WTC11 (cell line): ENCODE measurements around the gene SPSB4. TPM values are rescaled to one million over a fixed set of nuclear protein-coding genes. Genes with fewer than 3 reads are reported as not detected.

Source experiments
- ATAC-seq: fragments of 200-7000 bp; cut with Tn5 transposase; 2 replicates; pipeline ENCODE4 v1.10.0; 2021; ENCODE audit warnings: mild to moderate bottlenecking, moderate library complexity
- CTCF ChIA-PET: fragments of 300-600 bp; sonication (Branson Sonifier 250); formaldehyde crosslinking; loops from one replicate; lab custom pipeline; 2021; ENCODE audit warnings: antibody characterized with exemption; lab: Charles Lee
- POLR2A ChIA-PET: fragments of 350-600 bp; sonication (Branson Sonifier 250); formaldehyde crosslinking; loops from one replicate; lab custom pipeline; 2021; ENCODE audit warnings: antibody characterized with exemption; lab: Charles Lee
- DNase-seq: peaks from one replicate; pipeline ENCODE4 v3.0.0; 2021; ENCODE audit warnings: low spot score
- H3K27ac Mint-ChIP-seq: 2 replicates; pipeline ENCODE4 v1.8.0; 2021; ENCODE audit warnings: mixed read lengths
- H3K27me3 Mint-ChIP-seq: 2 replicates; pipeline ENCODE4 v1.8.0; 2021; ENCODE audit warnings: low read depth, mild to moderate bottlenecking, moderate library complexity, mixed read lengths
- H3K36me3 Mint-ChIP-seq: 2 replicates; pipeline ENCODE4 v1.8.0; 2021; ENCODE audit warnings: mixed read lengths
- H3K4me1 Mint-ChIP-seq: 2 replicates; pipeline ENCODE4 v1.8.0; 2022; ENCODE audit warnings: mixed read lengths
- H3K4me3 Mint-ChIP-seq: 2 replicates; pipeline ENCODE4 v1.8.0; 2021; ENCODE audit warnings: mild to moderate bottlenecking, moderate library complexity, mixed read lengths
- H3K9me3 Mint-ChIP-seq: 2 replicates; pipeline ENCODE4 v1.8.0; 2021; ENCODE audit warnings: mixed read lengths
- ATF1 ChIP-seq: sonication (generic); formaldehyde crosslinking; IDR thresholded peaks from 2 replicates; pipeline ENCODE4 v1.8.1; 2023; ENCODE audit warnings: mild to moderate bottlenecking, moderate library complexity, missing genetic modification reagents
- FOXJ3 ChIP-seq: sonication (generic); formaldehyde crosslinking; IDR thresholded peaks from 2 replicates; pipeline ENCODE4 v1.9.0; 2021; ENCODE audit warnings: missing genetic modification reagents, mild to moderate bottlenecking, borderline replicate concordance
- GABPB1 ChIP-seq: sonication (generic); formaldehyde crosslinking; IDR thresholded peaks from 2 replicates; pipeline ENCODE4 v1.8.1; 2023; ENCODE audit warnings: mild to moderate bottlenecking, missing genetic modification reagents
- JAZF1 ChIP-seq: fragments of 250-450 bp; sonication (Bioruptor Pico); IDR thresholded peaks from 2 replicates; pipeline ENCODE4 v1.9.0; 2021; ENCODE audit warnings: moderate library complexity, mild to moderate bottlenecking, inconsistent platforms
- MXD4 ChIP-seq: fragments of 250-450 bp; sonication (Bioruptor Pico); IDR thresholded peaks from 2 replicates; pipeline ENCODE4 v1.8.0; 2021; ENCODE audit warnings: mild to moderate bottlenecking, moderate library complexity, borderline replicate concordance
- NFE2L1 ChIP-seq: sonication (generic); formaldehyde crosslinking; IDR thresholded peaks from 2 replicates; pipeline ENCODE4 v1.8.1; 2023; ENCODE audit warnings: missing genetic modification reagents
- NR2C2 ChIP-seq: sonication (generic); formaldehyde crosslinking; IDR thresholded peaks from 2 replicates; pipeline ENCODE4 v1.8.0; 2022; ENCODE audit warnings: mild to moderate bottlenecking, missing genetic modification reagents
- NR3C1 ChIP-seq: sonication (generic); formaldehyde crosslinking; conservative IDR thresholded peaks from 2 replicates; pipeline ENCODE4 v1.8.1; 2023; ENCODE audit warnings: low read depth, mild to moderate bottlenecking, missing genetic modification reagents
- RELA ChIP-seq: sonication (generic); formaldehyde crosslinking; IDR thresholded peaks from 2 replicates; pipeline ENCODE4 v1.8.1; 2022; ENCODE audit warnings: missing genetic modification reagents, mild to moderate bottlenecking, borderline replicate concordance
- TEAD1 ChIP-seq: sonication (generic); formaldehyde crosslinking; IDR thresholded peaks from 2 replicates; pipeline ENCODE4 v1.8.0; 2022; ENCODE audit warnings: mild to moderate bottlenecking, missing genetic modification reagents
- ZNF121 ChIP-seq: sonication (generic); formaldehyde crosslinking; IDR thresholded peaks from 2 replicates; pipeline ENCODE4 v1.8.0; 2023; ENCODE audit warnings: missing genetic modification reagents
- ZNF317 ChIP-seq: sonication (generic); formaldehyde crosslinking; IDR thresholded peaks from 2 replicates; pipeline ENCODE4 v1.8.1; 2023; ENCODE audit warnings: low read depth, mild to moderate bottlenecking, moderate library complexity, missing genetic modification reagents, borderline replicate concordance
- ZNF396 ChIP-seq: fragments of 250-450 bp; sonication (Bioruptor Pico); IDR thresholded peaks from 2 replicates; pipeline ENCODE4 v1.8.0; 2021; ENCODE audit warnings: mild to moderate bottlenecking, moderate library complexity, borderline replicate concordance
- ZNF423 ChIP-seq: fragments of 250-450 bp; sonication (Bioruptor Pico); IDR thresholded peaks from 2 replicates; pipeline ENCODE4 v2.1.2; 2022; ENCODE audit warnings: mild to moderate bottlenecking, moderate library complexity
- ZNF671 ChIP-seq: fragments of 250-450 bp; sonication (Bioruptor Pico); IDR thresholded peaks from 2 replicates; pipeline ENCODE4 v1.8.0; 2021; ENCODE audit warnings: mild to moderate bottlenecking
- total RNA-seq: library from RNA; stranded (reverse); gene quantifications from 3 replicates; pipeline ENCODE4 v1.2.3, GENCODE V29; 2021
- TF ChIP-seq, protein P1 (sequence below): sonication (generic); formaldehyde crosslinking; IDR thresholded peaks from 2 replicates; pipeline ENCODE4 v1.8.1; 2022; ENCODE audit warnings: missing genetic modification reagents, borderline replicate concordance
- TF ChIP-seq, protein P2 (sequence below): sonication (generic); formaldehyde crosslinking; conservative IDR thresholded peaks from 2 replicates; pipeline ENCODE4 v1.8.1; 2023; ENCODE audit warnings: mild to moderate bottlenecking, low read depth, missing genetic modification reagents, moderate library complexity
- TF ChIP-seq, protein P3 (sequence below): sonication (generic); formaldehyde crosslinking; IDR thresholded peaks from 2 replicates; pipeline ENCODE4 v1.8.1; 2022; ENCODE audit warnings: low read depth, missing genetic modification reagents, borderline replicate concordance
- TF ChIP-seq, protein P4 (sequence below): fragments of 250-450 bp; sonication (Bioruptor Pico); conservative IDR thresholded peaks from 2 replicates; pipeline ENCODE4 v1.9.0; 2021; ENCODE audit warnings: mild to moderate bottlenecking
- TF ChIP-seq, protein P5 (sequence below): sonication (generic); formaldehyde crosslinking; conservative IDR thresholded peaks from 2 replicates; pipeline ENCODE4 v1.8.1; 2022; ENCODE audit warnings: mild to moderate bottlenecking, missing genetic modification reagents
- TF ChIP-seq, protein P6 (sequence below): sonication (generic); formaldehyde crosslinking; IDR thresholded peaks from 2 replicates; pipeline ENCODE4 v1.8.0; 2023; ENCODE audit warnings: missing genetic modification reagents
- TF ChIP-seq, protein P7 (sequence below): fragments of 250-450 bp; sonication (Bioruptor Pico); IDR thresholded peaks from 2 replicates; pipeline ENCODE4 v1.9.0; 2021; ENCODE audit warnings: moderate library complexity, mild to moderate bottlenecking, inconsistent platforms, borderline replicate concordance
- TF ChIP-seq, protein P8 (sequence below): sonication (generic); formaldehyde crosslinking; IDR thresholded peaks from 2 replicates; pipeline ENCODE4 v1.8.0; 2022; ENCODE audit warnings: mild to moderate bottlenecking, missing genetic modification reagents
- TF ChIP-seq, protein P9 (sequence below): sonication (generic); formaldehyde crosslinking; IDR thresholded peaks from 2 replicates; pipeline ENCODE4 v1.8.0; 2022; ENCODE audit warnings: mild to moderate bottlenecking, missing genetic modification reagents

The SPSB4 gene
- total RNA-seq, 1 experiment from 2014 or later, result 19.7 TPM

DNA sequence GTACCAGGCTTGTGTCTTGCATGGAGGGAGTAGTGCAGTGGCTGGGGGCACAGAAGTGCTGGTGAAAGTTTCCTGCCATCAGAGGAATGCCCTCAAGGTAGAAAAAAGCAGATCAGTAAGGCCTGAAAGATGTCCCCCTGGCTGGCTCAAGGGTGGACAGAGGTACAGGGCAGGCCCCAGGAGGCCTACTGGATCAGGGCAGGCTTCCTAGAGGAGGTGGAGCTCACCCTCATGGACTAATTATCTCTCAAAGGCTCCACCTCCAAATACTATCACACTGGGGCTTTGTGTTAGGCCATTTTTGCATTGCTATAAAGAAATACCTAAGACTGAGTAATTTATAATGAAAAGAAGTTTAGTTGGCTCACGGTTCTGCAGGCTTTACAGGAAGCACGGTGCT lies 7.8 kb downstream of the SPSB4 start (continued):
- TF ChIP-seq, protein P1, sequence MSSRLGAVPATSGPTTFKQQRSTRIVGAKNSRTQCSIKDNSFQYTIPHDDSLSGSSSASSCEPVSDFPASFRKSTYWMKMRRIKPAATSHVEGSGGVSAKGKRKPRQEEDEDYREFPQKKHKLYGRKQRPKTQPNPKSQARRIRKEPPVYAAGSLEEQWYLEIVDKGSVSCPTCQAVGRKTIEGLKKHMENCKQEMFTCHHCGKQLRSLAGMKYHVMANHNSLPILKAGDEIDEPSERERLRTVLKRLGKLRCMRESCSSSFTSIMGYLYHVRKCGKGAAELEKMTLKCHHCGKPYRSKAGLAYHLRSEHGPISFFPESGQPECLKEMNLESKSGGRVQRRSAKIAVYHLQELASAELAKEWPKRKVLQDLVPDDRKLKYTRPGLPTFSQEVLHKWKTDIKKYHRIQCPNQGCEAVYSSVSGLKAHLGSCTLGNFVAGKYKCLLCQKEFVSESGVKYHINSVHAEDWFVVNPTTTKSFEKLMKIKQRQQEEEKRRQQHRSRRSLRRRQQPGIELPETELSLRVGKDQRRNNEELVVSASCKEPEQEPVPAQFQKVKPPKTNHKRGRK, result no peak
- TF ChIP-seq ATF1 (CRISPR knock-in tag), result no peak

DNA sequence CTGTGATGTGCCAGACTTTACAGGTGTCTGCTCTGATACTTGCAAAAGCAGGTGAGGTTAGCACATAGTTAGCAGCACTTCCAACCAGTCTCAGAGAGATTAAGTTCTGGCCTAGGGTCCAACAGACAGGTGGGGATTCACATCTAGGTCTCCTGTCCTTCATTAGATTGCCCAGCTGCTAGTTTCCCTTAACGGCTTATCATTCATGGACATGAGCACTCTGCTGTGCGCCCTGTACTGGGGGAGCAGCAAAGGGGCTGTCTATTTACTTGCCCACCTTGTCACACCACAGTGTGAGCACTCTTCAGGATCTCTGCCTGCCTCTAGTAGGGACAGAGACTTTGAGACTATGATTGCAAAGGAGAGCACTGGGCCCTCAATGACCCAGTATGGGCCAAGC lies 8.7 kb downstream of the SPSB4 start:
- CTCF ChIA-PET, result no interaction called here
- H3K27ac Mint-ChIP-seq, result no peak overlapping the region
- H3K27me3 Mint-ChIP-seq, result no peaks in the 10 kb centered on the region; the same call in none of the 2 replicates
- ATAC-seq (no peak), DNase-seq (no peak)
- POLR2A ChIA-PET, result no interaction called here
- H3K36me3 Mint-ChIP-seq, result peaks cover 14% of the 10 kb centered on the region
- no peak overlapping the region for H3K4me3 Mint-ChIP-seq
- TF ChIP-seq, protein P2, sequence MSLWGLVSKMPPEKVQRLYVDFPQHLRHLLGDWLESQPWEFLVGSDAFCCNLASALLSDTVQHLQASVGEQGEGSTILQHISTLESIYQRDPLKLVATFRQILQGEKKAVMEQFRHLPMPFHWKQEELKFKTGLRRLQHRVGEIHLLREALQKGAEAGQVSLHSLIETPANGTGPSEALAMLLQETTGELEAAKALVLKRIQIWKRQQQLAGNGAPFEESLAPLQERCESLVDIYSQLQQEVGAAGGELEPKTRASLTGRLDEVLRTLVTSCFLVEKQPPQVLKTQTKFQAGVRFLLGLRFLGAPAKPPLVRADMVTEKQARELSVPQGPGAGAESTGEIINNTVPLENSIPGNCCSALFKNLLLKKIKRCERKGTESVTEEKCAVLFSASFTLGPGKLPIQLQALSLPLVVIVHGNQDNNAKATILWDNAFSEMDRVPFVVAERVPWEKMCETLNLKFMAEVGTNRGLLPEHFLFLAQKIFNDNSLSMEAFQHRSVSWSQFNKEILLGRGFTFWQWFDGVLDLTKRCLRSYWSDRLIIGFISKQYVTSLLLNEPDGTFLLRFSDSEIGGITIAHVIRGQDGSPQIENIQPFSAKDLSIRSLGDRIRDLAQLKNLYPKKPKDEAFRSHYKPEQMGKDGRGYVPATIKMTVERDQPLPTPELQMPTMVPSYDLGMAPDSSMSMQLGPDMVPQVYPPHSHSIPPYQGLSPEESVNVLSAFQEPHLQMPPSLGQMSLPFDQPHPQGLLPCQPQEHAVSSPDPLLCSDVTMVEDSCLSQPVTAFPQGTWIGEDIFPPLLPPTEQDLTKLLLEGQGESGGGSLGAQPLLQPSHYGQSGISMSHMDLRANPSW (CRISPR knock-in tag), result no peak
- no peak for TF ChIP-seq ZNF423 (CRISPR knock-in tag)
- TF ChIP-seq, protein P3, sequence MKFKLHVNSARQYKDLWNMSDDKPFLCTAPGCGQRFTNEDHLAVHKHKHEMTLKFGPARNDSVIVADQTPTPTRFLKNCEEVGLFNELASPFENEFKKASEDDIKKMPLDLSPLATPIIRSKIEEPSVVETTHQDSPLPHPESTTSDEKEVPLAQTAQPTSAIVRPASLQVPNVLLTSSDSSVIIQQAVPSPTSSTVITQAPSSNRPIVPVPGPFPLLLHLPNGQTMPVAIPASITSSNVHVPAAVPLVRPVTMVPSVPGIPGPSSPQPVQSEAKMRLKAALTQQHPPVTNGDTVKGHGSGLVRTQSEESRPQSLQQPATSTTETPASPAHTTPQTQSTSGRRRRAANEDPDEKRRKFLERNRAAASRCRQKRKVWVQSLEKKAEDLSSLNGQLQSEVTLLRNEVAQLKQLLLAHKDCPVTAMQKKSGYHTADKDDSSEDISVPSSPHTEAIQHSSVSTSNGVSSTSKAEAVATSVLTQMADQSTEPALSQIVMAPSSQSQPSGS (CRISPR knock-in tag), result no peak
- peaks cover 34% of the 10 kb centered on the region for H3K4me1 Mint-ChIP-seq
- H3K9me3 Mint-ChIP-seq, result peaks cover 12% of the 10 kb centered on the region

DNA sequence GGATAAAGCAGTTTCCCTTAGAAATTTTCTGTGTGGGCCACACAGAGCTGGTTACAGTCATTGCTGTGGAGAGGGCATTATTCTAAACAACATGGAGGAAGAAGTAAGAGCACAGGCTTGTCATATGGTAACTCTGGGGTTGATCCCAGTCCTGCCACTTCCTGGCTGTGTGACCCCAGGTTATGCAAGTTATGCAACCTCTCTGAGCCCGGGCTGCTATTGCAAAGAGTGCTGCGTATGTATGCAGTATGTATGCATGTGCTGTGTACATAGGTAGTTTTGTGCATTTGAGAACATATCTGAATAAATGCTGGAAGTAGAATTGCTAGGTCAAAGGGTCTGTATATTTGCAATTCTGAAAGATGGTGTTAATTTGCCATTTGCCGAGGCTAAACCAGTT lies 9.2 kb downstream of the SPSB4 start:
- Mint-ChIP-seq H3K27me3 (no peaks in the 10 kb centered on the region; the same call in 1 of the 2 replicates), H3K4me3 (no peak overlapping the region), H3K36me3 (peaks cover 14% of the 10 kb centered on the region), H3K9me3 (peaks cover 12% of the 10 kb centered on the region), H3K4me1 (peaks cover 34% of the 10 kb centered on the region), H3K27ac (no peak overlapping the region)
- ChIA-PET CTCF (interaction anchor here (1.3 kb wide), 1 partner anchor 9 kb away, joined by 3 read pairs; the partner anchor contains the start of gene SPSB4), POLR2A (no interaction called here)
- no peak for DNase-seq
- ATAC-seq, result no peak
- TF ChIP-seq RELA (CRISPR knock-in tag), result no peak
- TF ChIP-seq ZNF671 (CRISPR knock-in tag), result no peak
- no peak for TF ChIP-seq NR2C2 (CRISPR knock-in tag)
- no peak for TF ChIP-seq NFE2L1
- no peak for TF ChIP-seq FOXJ3 (CRISPR knock-in tag)
- no peak for TF ChIP-seq NR3C1 (CRISPR knock-in tag)
- TF ChIP-seq, protein P4, sequence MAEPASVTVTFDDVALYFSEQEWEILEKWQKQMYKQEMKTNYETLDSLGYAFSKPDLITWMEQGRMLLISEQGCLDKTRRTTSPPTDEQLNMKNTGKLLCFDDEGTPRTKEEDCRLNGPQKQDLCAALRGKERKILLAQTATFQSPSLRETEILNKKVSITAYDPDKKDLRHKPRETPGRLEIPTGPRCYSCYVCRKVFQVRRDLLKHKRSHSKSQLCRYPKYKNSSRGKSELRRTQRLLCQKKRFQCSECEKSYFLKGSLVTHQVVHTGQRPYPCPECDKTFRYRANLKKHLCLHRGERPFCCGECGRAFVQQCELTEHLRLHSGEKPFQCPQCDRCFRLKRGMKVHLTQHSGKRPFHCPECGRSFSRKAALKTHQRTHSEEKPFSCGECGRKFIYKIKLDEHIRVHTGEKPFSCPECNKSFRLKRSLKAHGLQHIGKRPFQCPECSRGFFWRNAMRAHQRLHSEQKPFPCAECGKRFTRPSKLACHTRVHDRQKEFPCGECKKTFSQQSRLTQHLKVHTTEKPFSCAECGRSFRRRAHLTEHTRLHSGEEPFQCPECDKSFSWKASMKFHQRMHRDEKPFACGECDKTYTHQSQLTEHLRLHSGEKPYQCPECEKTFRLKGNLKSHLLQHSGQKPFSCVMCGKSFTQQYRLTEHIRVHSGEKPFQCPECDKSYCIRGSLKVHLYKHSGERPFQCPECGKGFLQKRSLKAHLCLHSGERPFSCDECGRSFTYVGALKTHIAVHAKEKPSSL (CRISPR knock-in tag), result no peak
- no peak for TF ChIP-seq ZNF121 (CRISPR knock-in tag)
- TF ChIP-seq, protein P5, sequence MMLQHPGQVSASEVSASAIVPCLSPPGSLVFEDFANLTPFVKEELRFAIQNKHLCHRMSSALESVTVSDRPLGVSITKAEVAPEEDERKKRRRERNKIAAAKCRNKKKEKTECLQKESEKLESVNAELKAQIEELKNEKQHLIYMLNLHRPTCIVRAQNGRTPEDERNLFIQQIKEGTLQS (CRISPR knock-in tag), result no peak
- TF ChIP-seq GABPB1 (CRISPR knock-in tag), result no peak
- TF ChIP-seq JAZF1 (CRISPR knock-in tag), result no peak
- TF ChIP-seq, protein P6, sequence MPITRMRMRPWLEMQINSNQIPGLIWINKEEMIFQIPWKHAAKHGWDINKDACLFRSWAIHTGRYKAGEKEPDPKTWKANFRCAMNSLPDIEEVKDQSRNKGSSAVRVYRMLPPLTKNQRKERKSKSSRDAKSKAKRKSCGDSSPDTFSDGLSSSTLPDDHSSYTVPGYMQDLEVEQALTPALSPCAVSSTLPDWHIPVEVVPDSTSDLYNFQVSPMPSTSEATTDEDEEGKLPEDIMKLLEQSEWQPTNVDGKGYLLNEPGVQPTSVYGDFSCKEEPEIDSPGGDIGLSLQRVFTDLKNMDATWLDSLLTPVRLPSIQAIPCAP (CRISPR knock-in tag), result no peak
- TF ChIP-seq, protein P7, sequence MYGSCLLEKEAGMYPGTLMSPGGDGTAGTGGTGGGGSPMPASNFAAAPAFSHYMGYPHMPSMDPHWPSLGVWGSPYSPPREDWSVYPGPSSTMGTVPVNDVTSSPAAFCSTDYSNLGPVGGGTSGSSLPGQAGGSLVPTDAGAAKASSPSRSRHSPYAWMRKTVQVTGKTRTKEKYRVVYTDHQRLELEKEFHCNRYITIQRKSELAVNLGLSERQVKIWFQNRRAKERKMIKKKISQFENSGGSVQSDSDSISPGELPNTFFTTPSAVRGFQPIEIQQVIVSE (CRISPR knock-in tag), result no peak
- TF ChIP-seq TEAD1 (CRISPR knock-in tag), result no peak
- TF ChIP-seq MXD4 (CRISPR knock-in tag), result no peak
- no peak for TF ChIP-seq ZNF317
- TF ChIP-seq, protein P8, sequence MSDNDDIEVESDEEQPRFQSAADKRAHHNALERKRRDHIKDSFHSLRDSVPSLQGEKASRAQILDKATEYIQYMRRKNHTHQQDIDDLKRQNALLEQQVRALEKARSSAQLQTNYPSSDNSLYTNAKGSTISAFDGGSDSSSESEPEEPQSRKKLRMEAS (CRISPR knock-in tag), result no peak
- TF ChIP-seq, protein P9, sequence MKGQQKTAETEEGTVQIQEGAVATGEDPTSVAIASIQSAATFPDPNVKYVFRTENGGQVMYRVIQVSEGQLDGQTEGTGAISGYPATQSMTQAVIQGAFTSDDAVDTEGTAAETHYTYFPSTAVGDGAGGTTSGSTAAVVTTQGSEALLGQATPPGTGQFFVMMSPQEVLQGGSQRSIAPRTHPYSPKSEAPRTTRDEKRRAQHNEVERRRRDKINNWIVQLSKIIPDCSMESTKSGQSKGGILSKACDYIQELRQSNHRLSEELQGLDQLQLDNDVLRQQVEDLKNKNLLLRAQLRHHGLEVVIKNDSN, result no peak
- TF ChIP-seq ZNF396 (CRISPR knock-in tag), result no peak
